Endothelial cell of umbilical vein (primary cell): ENCODE measurements around the gene PPP2R2C. TPM values are rescaled to one million over a fixed set of nuclear protein-coding genes. Genes with fewer than 3 reads are reported as not detected.

Source experiments
- BruUV-seq: library from RNA; stranded (reverse); fragments of 400-500 nt; replicated peaks from 2 replicates; lab custom pipeline; 2021; lab: Mats Ljungman, UMichigan
- CTCF ChIA-PET: fragments of 300-600, 350-600 bp; sonication (Branson Sonifier 250); formaldehyde crosslinking; loops from one replicate; lab custom pipeline; 2021; ENCODE audit warnings: antibody characterized with exemption, inconsistent platforms; lab: Charles Lee
- POLR2A ChIA-PET: fragments of 300-600, 350-600 bp; sonication (Branson Sonifier 250); formaldehyde crosslinking; loops from one replicate; lab custom pipeline; 2021; ENCODE audit warnings: antibody characterized with exemption, inconsistent platforms; lab: Charles Lee
- DNase-seq: peaks from one replicate; pipeline ENCODE4 v3.0.0-alpha.2; 2011; ENCODE audit warnings: low read depth, low spot score
- FAIRE-seq: peaks from 2 replicates; lab custom pipeline; 2011; peaks lifted over from hg19 to GRCh38; lab: Jason Lieb, UNC
- H2AFZ ChIP-seq: 2 replicates; pipeline ENCODE4 v1.6.0; 2012; ENCODE audit warnings: low read depth, low read length, control low read depth, inconsistent platforms
- H3K27ac ChIP-seq: 2 replicates; pipeline ENCODE4 v1.5.1; 2011; ENCODE audit warnings: low read depth, mild to moderate bottlenecking, control low read depth, low read length, moderate library complexity; ENCODE audit not compliant: insufficient read depth
- H3K27me3 ChIP-seq, 2 experiments: 2 replicates each; pipeline versions ENCODE4 v1.6.0 to v1.6.1; 2011; ENCODE audit warnings: low read length in 2 of 2, mixed read lengths in 1 of 2; ENCODE audit not compliant: control insufficient read depth in 2 of 2, insufficient read depth in 2 of 2
- H3K36me3 ChIP-seq, 2 experiments: 2 replicates in 1 of 2; 3 replicates in 1 of 2; pipeline ENCODE4 v1.5.1; 2011; ENCODE audit warnings: low read length in 2 of 2, mild to moderate bottlenecking in 1 of 2, moderate library complexity in 1 of 2; ENCODE audit not compliant: control insufficient read depth in 2 of 2, insufficient read depth in 2 of 2; ENCODE audit errors: extremely low read depth in 1 of 2
- H3K4me1 ChIP-seq: 3 replicates; pipeline ENCODE4 v1.5.1; 2011; ENCODE audit warnings: mild to moderate bottlenecking, low read length; ENCODE audit not compliant: control insufficient read depth, insufficient read depth; ENCODE audit errors: extremely low read depth
- H3K4me2 ChIP-seq: 2 replicates; pipeline ENCODE4 v1.6.1; 2011; ENCODE audit warnings: low read length, control low read depth, mixed read lengths; ENCODE audit not compliant: insufficient read depth
- H3K4me3 ChIP-seq, 3 experiments: fragments of 200-600 bp in 1 of 3; sonication (generic), shearing (Covaris generic) in 1 of 3; replicated peaks in 1 of 3; 2 replicates each; pipeline ENCODE4 v1.5.1; 2011 to 2016; ENCODE audit warnings: control low read depth in 3 of 3, low read length in 3 of 3, mild to moderate bottlenecking in 2 of 3, inconsistent platforms in 1 of 3, low read depth in 1 of 3, moderate library complexity in 1 of 3; ENCODE audit not compliant: insufficient read depth in 1 of 3
- H3K79me2 ChIP-seq: 2 replicates; pipeline ENCODE4 v1.6.0; 2012; ENCODE audit warnings: low read length, inconsistent platforms; ENCODE audit not compliant: control insufficient read depth, insufficient read depth
- H3K9ac ChIP-seq: replicated peaks from 2 replicates; pipeline ENCODE3; 2011; ENCODE audit warnings: low read length, control low read depth; ENCODE audit not compliant: insufficient read depth; ENCODE audit errors: extremely low read depth
- H3K9me1 ChIP-seq: replicated peaks from 3 replicates; pipeline ENCODE4 v1.6.0; 2011; ENCODE audit warnings: mild to moderate bottlenecking, low read length; ENCODE audit not compliant: control insufficient read depth, insufficient read depth; ENCODE audit errors: extremely low read depth
- H3K9me3 ChIP-seq: replicated peaks from 2 replicates; pipeline ENCODE4 v1.5.1; 2012; ENCODE audit warnings: low read length, inconsistent platforms; ENCODE audit not compliant: control insufficient read depth, insufficient read depth
- H4K20me1 ChIP-seq: replicated peaks from 2 replicates; pipeline ENCODE3; 2011; ENCODE audit warnings: mild to moderate bottlenecking, low read length; ENCODE audit not compliant: control insufficient read depth, insufficient read depth; ENCODE audit errors: extremely low read depth
- CTCF ChIP-seq, 2 donors: IDR thresholded peaks; 1 replicate in 1 of 2; 2 replicates in 1 of 2; pipeline ENCODE4 v1.5.1; 2011; ENCODE audit warnings: low read length in 2 of 2, mild to moderate bottlenecking in 2 of 2, moderate library complexity in 2 of 2, control low read depth in 1 of 2, inconsistent platforms in 1 of 2, low read depth in 1 of 2; ENCODE audit not compliant: insufficient read depth in 1 of 2; ENCODE audit errors: extremely low read depth in 1 of 2
- EZH2 ChIP-seq: IDR thresholded peaks from 2 replicates; pipeline ENCODE4 v1.6.1; 2012; ENCODE audit warnings: borderline replicate concordance, low read depth, mild to moderate bottlenecking, moderate library complexity, low read length, inconsistent platforms; ENCODE audit not compliant: severe bottlenecking
- FOS ChIP-seq: IDR thresholded peaks from 2 replicates; pipeline ENCODE4 v1.6.1; 2011; ENCODE audit warnings: mild to moderate bottlenecking, low read length, moderate library complexity, borderline replicate concordance; ENCODE audit not compliant: insufficient read depth
- GATA2 ChIP-seq: IDR thresholded peaks from 2 replicates; pipeline ENCODE4 v1.7.0; 2011; ENCODE audit warnings: low read depth, mild to moderate bottlenecking, moderate library complexity, mixed read lengths, low read length; ENCODE audit not compliant: insufficient read length, insufficient read depth
- JUN ChIP-seq: IDR thresholded peaks from 2 replicates; pipeline ENCODE4 v1.6.1; 2011; ENCODE audit warnings: borderline replicate concordance, low read depth; ENCODE audit not compliant: insufficient read length, insufficient read depth
- MYC ChIP-seq: IDR thresholded peaks from one replicate; pipeline ENCODE4 v1.6.1; 2011; ENCODE audit warnings: mild to moderate bottlenecking, low read depth, low read length
- POLR2A ChIP-seq: IDR thresholded peaks from 2 replicates; pipeline ENCODE4 v1.6.1; 2012; ENCODE audit warnings: low read depth, mild to moderate bottlenecking, control low read depth, low read length
- POLR2AphosphoS5 ChIP-seq: IDR thresholded peaks from 2 replicates; pipeline ENCODE4 v1.6.1; 2012; ENCODE audit warnings: low read depth, mild to moderate bottlenecking, control low read depth, low read length, moderate library complexity; ENCODE audit not compliant: insufficient read depth
- dilution Hi-C: fragments of 300-500 bp; cut with MboI; formaldehyde crosslinking; loops from one replicate; pipeline ENCODE4 v1.15.0; 2019; ENCODE audit warnings: low sequenced_read_pairs; ENCODE audit not compliant: extremely low pct_ligation_motif_present
- intact Hi-C: fragments of 100-400 bp; cut with micrococcal nuclease; formaldehyde crosslinking; loops from one replicate; pipeline ENCODE4 v1.10.0; 2022
- polyA plus RNA-seq, 4 experiments: library from polyadenylated mRNA; depleted of rRNA in 3 of 4; stranded (reverse) in 3 of 4; unstranded in 1 of 4; fragments of >200 nt; gene quantifications; 2 replicates each; pipeline versions ENCODE4 v1.2.1 to v1.2.3, GENCODE V29; 2011 to 2012; ENCODE audit warnings: missing spikeins in 1 of 4
- total RNA-seq: library from RNA; stranded (reverse); gene quantifications from 2 replicates; pipeline ENCODE4 v1.2.3, GENCODE V29; 2021
- TF ChIP-seq, protein P1 (sequence below): IDR thresholded peaks from 2 replicates; pipeline ENCODE4 v1.6.1; 2011; ENCODE audit not compliant: insufficient read depth, insufficient read length

Gene PPP2R2C
- total and polyA plus RNA-seq, 2 donors (not counting 3 experiments of a cell fraction or from before 2014, with no cell fraction given), result 0.03 to 0.09 TPM

GRCh38 chr4:6502747-6503465 lies 30.5 kb upstream of the PPP2R2C start:
- H4K20me1 ChIP-seq, result no peaks in the 10 kb centered on the region
- DNase-seq (no peak), FAIRE-seq (no peak)
- no peak overlapping the region for H3K4me2 ChIP-seq
- dilution Hi-C loops, result no loop called here
- H3K9ac ChIP-seq, result no peak overlapping the region
- TF ChIP-seq POLR2A (no peak), CTCF (IDR thresholded peaks at IDR 0.05; ENCODE audit: extremely low read depth in 1 of 2, insufficient read depth in 1 of 2, low read depth in 1 of 2, low read length in 2 of 2) (no peak), FOS (no peak), MYC (no peak), JUN (no peak), GATA2 (no peak), EZH2 (no peak), POLR2AphosphoS5 (no peak)
- TF ChIP-seq, protein P1, sequence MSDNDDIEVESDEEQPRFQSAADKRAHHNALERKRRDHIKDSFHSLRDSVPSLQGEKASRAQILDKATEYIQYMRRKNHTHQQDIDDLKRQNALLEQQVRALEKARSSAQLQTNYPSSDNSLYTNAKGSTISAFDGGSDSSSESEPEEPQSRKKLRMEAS, result no peak
- BruUV-seq, result no TSS peak
- H3K9me3 ChIP-seq, result no peaks in the 10 kb centered on the region
- H3K27ac ChIP-seq, result no peak overlapping the region
- ChIA-PET CTCF (no interaction called here), POLR2A (no interaction called here)
- no peaks in the 10 kb centered on the region for H3K27me3 ChIP-seq
- H3K9me1 ChIP-seq, result no peaks in the 10 kb centered on the region
- H2AFZ ChIP-seq, result no peak overlapping the region
- no peaks in the 10 kb centered on the region for H3K36me3 ChIP-seq
- no peaks in the 10 kb centered on the region for H3K79me2 ChIP-seq
- H3K4me3 ChIP-seq, result no peak overlapping the region
- intact Hi-C loops, result no loop called here
- no peaks in the 10 kb centered on the region for H3K4me1 ChIP-seq
